ENCODE measurements around the gene IFI27.

GRCh38 chr14:94121485-94121884 is 10.9 kb downstream of the IFI27 start:
- TF ChIP-seq CTCF (IDR thresholded peaks at IDR 0.05) (no peak), POLR2AphosphoS5 (IDR thresholded peaks at IDR 0.05) (no peak)

All from gastroesophageal sphincter (tissue), 3 donors.